Hematopoietic multipotent progenitor cell treated with erythropoietin and hydrocortisone succinate and interleukin-3 and kit ligand, for 6 days (in vitro differentiated cells): ENCODE results near the gene SLC11A1.

ENCODE experiments used
- DNase-seq: peaks from one replicate; pipeline ENCODE4 v3.0.0-alpha.2; 2015

SLC11A1 gene

GRCh38 chr2:218394298-218395089, 12.4 kb downstream of the SLC11A1 start:
- DNase-seq: peak; percentile 74

GRCh38 chr2:218395090-218395444, 13.0 kb downstream of the SLC11A1 start:
- DNase-seq: no peak

- peak; percentile 51 for DNase-seq
Measured at GRCh38 chr2:218395456-218395825, 13.4 kb downstream of the SLC11A1 start.

- DNase-seq: peak; percentile 98
Measured at GRCh38 chr2:218395826-218396687, 14.0 kb downstream of the SLC11A1 start.

GRCh38 chr2:218396688-218397462, 14.8 kb downstream of the SLC11A1 start:
- peak; percentile 88 for DNase-seq

- no peak for DNase-seq
Measured at GRCh38 chr2:218397463-218397819, 15.4 kb downstream of the SLC11A1 start.

- peak; percentile 96 for DNase-seq
Measured at GRCh38 chr2:218397820-218398436, 15.9 kb downstream of the SLC11A1 start.

GRCh38 chr2:218398437-218399390, 16.6 kb downstream of the SLC11A1 start:
- peak; percentile 80 for DNase-seq

- peak; percentile 97 for DNase-seq
Measured at GRCh38 chr2:218399391-218400166, 17.5 kb downstream of the SLC11A1 start, which contains the start of gene CTDSP1. Gene CTDSP1, plus strand, starts transcription at chr2:218399868. Its CDS starts 223 bp downstream, at chr2:218400091.

GRCh38 chr2:218400167-218400929, 18.3 kb downstream of the SLC11A1 start:
- DNase-seq: peak; percentile 68

- peak; percentile 41 for DNase-seq
Measured at GRCh38 chr2:218400930-218401881, 19.1 kb downstream of the SLC11A1 start.

- no peak for DNase-seq
Measured at GRCh38 chr2:218401890-218402289, 19.8 kb downstream of the SLC11A1 start.

- no peak for DNase-seq
Measured at GRCh38 chr2:218402491-218402901, 20.4 kb downstream of the SLC11A1 start.

- DNase-seq: no peak
Measured at GRCh38 chr2:218402911-218403411, 20.9 kb downstream of the SLC11A1 start.

GRCh38 chr2:218403810-218404209, 21.7 kb downstream of the SLC11A1 start:
- no peak for DNase-seq

GRCh38 chr2:218404351-218405085, 22.4 kb downstream of the SLC11A1 start:
- no peak for DNase-seq

- no peak for DNase-seq
Measured at GRCh38 chr2:218405086-218405745, 23.1 kb downstream of the SLC11A1 start.
